Suprapubic skin (tissue), 4 donors: ENCODE results near the gene OR3A2. TPM values are rescaled to one million over a fixed set of nuclear protein-coding genes. Genes with fewer than 3 reads are reported as not detected.

ENCODE experiments used
- DNase-seq, 2 donors: peaks; one replicate each; pipeline ENCODE4 v3.0.0-alpha.2; 2019; ENCODE audit warnings: low spot score in 2 of 2
- H3K27ac ChIP-seq: fragments of 200-600 bp; sonication (generic); one replicate; pipeline ENCODE4 v1.5.1; 2019
- H3K27me3 ChIP-seq: fragments of 200-600 bp; sonication (generic); one replicate; pipeline ENCODE4 v1.5.1; 2019
- H3K36me3 ChIP-seq: fragments of 200-600 bp; sonication (generic); one replicate; pipeline ENCODE4 v1.5.1; 2019
- H3K4me1 ChIP-seq: fragments of 200-600 bp; sonication (generic); one replicate; pipeline ENCODE4 v1.5.1; 2019
- H3K4me3 ChIP-seq: fragments of 200-600 bp; sonication (generic); one replicate; pipeline ENCODE4 v1.5.1; 2019; ENCODE audit warnings: mild to moderate bottlenecking
- H3K9me3 ChIP-seq: fragments of 200-600 bp; sonication (generic); one replicate; pipeline ENCODE4 v1.5.1; 2019
- EP300 ChIP-seq: sonication (generic); formaldehyde crosslinking; IDR thresholded peaks from one replicate; pipeline ENCODE4 v1.6.1; 2017; ENCODE audit warnings: antibody characterized with exemption
- POLR2A ChIP-seq, 2 donors: fragments of 450-650 bp; IDR thresholded peaks; one replicate each; pipeline ENCODE4 v1.6.1; 2017; ENCODE audit warnings: antibody characterized with exemption in 2 of 2, mild to moderate bottlenecking in 2 of 2, moderate library complexity in 2 of 2
- POLR2AphosphoS5 ChIP-seq, 3 donors: sonication (generic); formaldehyde crosslinking; IDR thresholded peaks; one replicate each; pipeline ENCODE4 v1.6.1; 2017; ENCODE audit warnings: antibody characterized with exemption in 3 of 3
- WGBS: methylation state at CpG from one replicate; pipeline ENCODE4 v1.1.5; 2018; 5-methylcytosine and 5-hydroxymethylcytosine counted together
- total RNA-seq, 4 donors: library from RNA; depleted of rRNA; stranded (reverse); fragments of >200 nt; gene quantifications; one replicate each; pipeline ENCODE4 v1.1.0, GENCODE V29; 2016
- TF ChIP-seq, protein P1 (sequence below), 2 donors: fragments of 200-600 bp in 1 of 2; fragments of 450-650 bp in 1 of 2; sonication (generic) in 1 of 2; IDR thresholded peaks; one replicate each; pipeline ENCODE4 v1.5.1; 2016 to 2019; ENCODE audit warnings: antibody characterized with exemption in 2 of 2, mild to moderate bottlenecking in 1 of 2, moderate library complexity in 1 of 2

The OR3A2 gene
- total RNA-seq, 4 donors from 2014 or later: 1.4 TPM; not detected in 3

DNA sequence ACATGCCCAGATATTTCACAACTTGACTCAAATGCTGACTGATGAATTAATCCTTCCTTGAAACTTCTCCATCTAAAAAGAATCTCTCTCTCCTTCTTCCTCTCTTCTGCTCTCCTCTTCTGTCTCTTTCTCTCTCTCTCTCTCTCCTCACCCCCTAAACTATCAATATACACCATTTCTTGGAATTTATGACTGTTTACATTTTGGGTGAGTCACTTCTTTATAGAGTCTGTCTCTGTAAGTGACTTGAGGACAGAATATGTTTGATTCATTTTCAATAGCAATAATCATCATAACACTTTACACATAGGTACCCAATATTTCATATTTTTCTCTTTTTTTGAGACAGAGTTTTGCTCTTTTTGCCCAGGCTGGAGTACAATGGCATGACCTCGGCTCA is 103.2 kb downstream of the OR3A2 start:
- no peak for TF ChIP-seq POLR2A (IDR thresholded peaks at IDR 0.05)
- TF ChIP-seq POLR2AphosphoS5 (IDR thresholded peaks at IDR 0.05): no peak
- TF ChIP-seq, protein P1, sequence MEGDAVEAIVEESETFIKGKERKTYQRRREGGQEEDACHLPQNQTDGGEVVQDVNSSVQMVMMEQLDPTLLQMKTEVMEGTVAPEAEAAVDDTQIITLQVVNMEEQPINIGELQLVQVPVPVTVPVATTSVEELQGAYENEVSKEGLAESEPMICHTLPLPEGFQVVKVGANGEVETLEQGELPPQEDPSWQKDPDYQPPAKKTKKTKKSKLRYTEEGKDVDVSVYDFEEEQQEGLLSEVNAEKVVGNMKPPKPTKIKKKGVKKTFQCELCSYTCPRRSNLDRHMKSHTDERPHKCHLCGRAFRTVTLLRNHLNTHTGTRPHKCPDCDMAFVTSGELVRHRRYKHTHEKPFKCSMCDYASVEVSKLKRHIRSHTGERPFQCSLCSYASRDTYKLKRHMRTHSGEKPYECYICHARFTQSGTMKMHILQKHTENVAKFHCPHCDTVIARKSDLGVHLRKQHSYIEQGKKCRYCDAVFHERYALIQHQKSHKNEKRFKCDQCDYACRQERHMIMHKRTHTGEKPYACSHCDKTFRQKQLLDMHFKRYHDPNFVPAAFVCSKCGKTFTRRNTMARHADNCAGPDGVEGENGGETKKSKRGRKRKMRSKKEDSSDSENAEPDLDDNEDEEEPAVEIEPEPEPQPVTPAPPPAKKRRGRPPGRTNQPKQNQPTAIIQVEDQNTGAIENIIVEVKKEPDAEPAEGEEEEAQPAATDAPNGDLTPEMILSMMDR (IDR thresholded peaks at IDR 0.05): no peak
- no peak for TF ChIP-seq EP300
- 82% methylated on average over 1 of the region's 1 CpG for WGBS
- H3K4me1 ChIP-seq: no peaks in the 10 kb centered on the region
- DNase-seq: no peak
- no peak overlapping the region for H3K27ac ChIP-seq
- H3K4me3 ChIP-seq: no peak overlapping the region
- H3K9me3 ChIP-seq: no peaks in the 10 kb centered on the region
- no peaks in the 10 kb centered on the region for H3K27me3 ChIP-seq
- H3K36me3 ChIP-seq: no peaks in the 10 kb centered on the region

DNA sequence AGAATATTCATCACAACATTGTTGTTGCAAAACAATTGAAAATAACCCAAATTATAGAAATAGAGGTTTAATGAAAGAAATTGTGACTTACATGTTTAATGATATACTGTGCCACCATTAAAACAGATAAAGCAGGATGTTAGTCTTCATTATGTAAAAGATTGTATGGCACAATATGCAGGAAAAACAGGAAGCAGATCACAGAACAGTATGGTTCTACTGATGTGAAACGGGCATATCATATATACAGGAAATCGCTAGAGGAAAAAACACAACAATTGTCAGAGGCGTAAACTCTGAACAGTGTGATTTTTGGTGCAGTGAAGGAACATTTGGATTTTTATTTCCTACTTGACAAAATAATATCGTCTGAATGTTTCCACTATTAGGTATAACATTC is 110.0 kb downstream of the OR3A2 start:
- DNase-seq: no peak
- no peak overlapping the region for H3K27ac ChIP-seq
- H3K4me3 ChIP-seq: no peak overlapping the region
- WGBS: 70% methylated on average over 4 of the region's 4 CpGs
- no peaks in the 10 kb centered on the region for H3K27me3 ChIP-seq
- TF ChIP-seq, protein P1 (IDR thresholded peaks at IDR 0.05): no peak
- TF ChIP-seq POLR2A (IDR thresholded peaks at IDR 0.05) (no peak), POLR2AphosphoS5 (IDR thresholded peaks at IDR 0.05) (no peak), EP300 (no peak)
- H3K4me1 ChIP-seq: no peaks in the 10 kb centered on the region
- H3K36me3 ChIP-seq: no peaks in the 10 kb centered on the region
- peaks cover 1% of the 10 kb centered on the region for H3K9me3 ChIP-seq

DNA sequence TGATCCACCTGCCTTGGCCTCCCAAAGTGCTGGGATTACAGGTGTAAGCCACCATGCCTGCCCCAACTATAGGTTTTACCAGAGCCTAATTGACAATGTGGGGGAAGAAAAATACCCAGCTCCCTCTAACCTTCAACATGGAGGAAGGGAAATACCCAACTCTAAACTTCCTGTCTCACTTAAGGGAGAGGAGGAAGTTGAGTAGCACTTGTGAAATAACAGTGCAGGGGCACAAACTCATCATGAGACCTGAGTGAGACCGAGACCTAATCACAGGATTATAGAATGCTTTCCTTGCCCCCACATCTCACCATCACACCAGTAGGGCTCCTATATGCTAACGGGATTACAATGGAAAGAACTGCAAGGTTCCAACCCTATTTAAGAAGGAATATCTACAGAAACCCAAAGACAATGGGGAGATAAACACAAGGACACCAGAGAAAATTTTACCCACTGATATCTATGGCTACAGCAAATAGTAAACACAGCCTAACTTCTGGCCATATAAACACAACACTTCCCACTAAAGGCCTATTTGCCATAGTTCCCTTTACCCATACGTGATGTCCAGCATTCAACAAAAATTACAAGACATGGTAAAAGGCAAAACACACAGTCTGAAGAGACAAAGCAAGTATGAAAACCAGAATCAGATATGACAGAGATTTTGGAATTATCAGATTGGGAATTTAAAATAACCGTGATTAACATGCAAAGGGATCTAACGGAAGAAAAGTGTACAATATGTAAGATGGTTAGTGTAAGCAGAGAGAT is 114.8 kb downstream of the OR3A2 start:
- H3K27ac ChIP-seq: no peak overlapping the region
- 88% methylated on average over 5 of the region's 5 CpGs for WGBS
- H3K36me3 ChIP-seq: no peaks in the 10 kb centered on the region
- TF ChIP-seq POLR2AphosphoS5 (IDR thresholded peaks at IDR 0.05) (no peak), POLR2A (IDR thresholded peaks at IDR 0.05) (no peak), EP300 (no peak)
- TF ChIP-seq, protein P1 (IDR thresholded peaks at IDR 0.05): no peak
- DNase-seq: no peak
- H3K27me3 ChIP-seq: no peaks in the 10 kb centered on the region
- H3K4me1 ChIP-seq: no peaks in the 10 kb centered on the region
- H3K9me3 ChIP-seq: peaks cover 5% of the 10 kb centered on the region
- no peak overlapping the region for H3K4me3 ChIP-seq

DNA sequence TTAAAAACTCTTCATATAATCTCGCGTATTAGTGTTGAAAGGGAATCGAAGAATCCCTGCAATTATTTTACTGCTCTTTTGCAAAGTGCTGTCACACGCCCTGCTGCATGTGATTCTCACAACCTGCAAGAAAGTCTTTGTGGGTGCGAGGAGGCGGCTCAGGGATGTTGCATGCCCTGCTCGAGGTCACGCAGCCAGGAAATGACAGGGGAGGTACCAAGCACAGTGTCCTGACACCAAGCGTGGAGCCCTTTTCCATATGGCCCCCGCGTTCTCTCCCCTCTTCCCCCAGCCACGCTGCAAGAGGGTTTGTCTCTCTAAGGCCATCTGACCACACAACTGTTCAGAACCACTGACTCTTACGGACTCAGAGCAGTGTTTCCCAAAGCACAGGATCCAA is 125.5 kb downstream of the OR3A2 start:
- 70% methylated on average over 13 of the region's 13 CpGs for WGBS
- TF ChIP-seq, protein P1 (IDR thresholded peaks at IDR 0.05): no peak
- TF ChIP-seq POLR2AphosphoS5 (IDR thresholded peaks at IDR 0.05): no peak
- no peaks in the 10 kb centered on the region for H3K9me3 ChIP-seq
- H3K27ac ChIP-seq: no peak overlapping the region
- no peak overlapping the region for H3K4me3 ChIP-seq
- H3K4me1 ChIP-seq: no peaks in the 10 kb centered on the region
- no peaks in the 10 kb centered on the region for H3K36me3 ChIP-seq
- H3K27me3 ChIP-seq: peaks cover 9% of the 10 kb centered on the region
- DNase-seq: no peak

DNA sequence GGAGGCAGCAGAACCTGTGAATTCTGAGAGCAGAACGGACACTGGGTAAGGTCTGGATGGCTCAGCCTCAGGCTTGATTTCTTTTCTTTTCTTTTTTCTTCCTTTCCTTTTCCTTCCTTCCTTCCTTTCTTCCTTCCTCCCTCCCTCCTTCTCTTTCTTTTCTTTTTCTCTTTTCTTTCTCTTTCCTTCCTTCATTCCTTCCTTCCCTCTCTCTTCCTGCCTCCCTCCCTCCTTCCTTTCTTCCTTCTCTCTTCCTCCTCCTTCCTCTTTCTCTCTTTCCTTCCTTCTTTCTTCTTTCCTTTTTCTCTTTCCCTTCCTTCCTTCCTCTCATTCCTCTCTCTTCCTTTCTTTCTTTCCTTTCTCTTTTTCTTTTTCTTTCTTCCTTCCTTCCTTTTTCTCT is 125.9 kb downstream of the OR3A2 start:
- TF ChIP-seq EP300 (no peak), POLR2A (IDR thresholded peaks at IDR 0.05) (no peak), POLR2AphosphoS5 (IDR thresholded peaks at IDR 0.05) (no peak)
- TF ChIP-seq, protein P1 (IDR thresholded peaks at IDR 0.05): no peak
- 57% methylated on average over 1 of the region's 1 CpG for WGBS

More for the DNA sequence above, 125.9 kb downstream of the OR3A2 start:
- Histone ChIP-seq H3K27me3 (peaks cover 9% of the 10 kb centered on the region), H3K27ac (no peak overlapping the region), H3K4me3 (no peak overlapping the region), H3K9me3 (no peaks in the 10 kb centered on the region), H3K36me3 (no peaks in the 10 kb centered on the region), H3K4me1 (no peaks in the 10 kb centered on the region)
- no peak for DNase-seq
